ENCODE measurements around the gene LARGE2.
"Not testable (repeated sequence)": the region's sequence is repeated elsewhere in the genome, so short reads cannot be mapped to it uniquely, and the experiment has no call there.

The LARGE2 gene

GRCh38 chr11:45896422-45896984 is 26.0 kb upstream of the LARGE2 start:
- FAIRE-seq: no peak

GRCh38 chr11:45897556-45897955 is 24.9 kb upstream of the LARGE2 start:
- no peak for FAIRE-seq

GRCh38 chr11:45899086-45899447 is 23.4 kb upstream of the LARGE2 start:
- no peak for FAIRE-seq

GRCh38 chr11:45899448-45900174 is 22.8 kb upstream of the LARGE2 start:
- no peak for FAIRE-seq

- not testable (repeated sequence) for FAIRE-seq
These were observed 22.2 kb upstream of the LARGE2 start for GRCh38 chr11:45900175-45900800.

GRCh38 chr11:45900916-45901617 is 21.4 kb upstream of the LARGE2 start:
- FAIRE-seq: no peak

- FAIRE-seq: no peak
These were observed 20.8 kb upstream of the LARGE2 start for GRCh38 chr11:45901626-45902025.

GRCh38 chr11:45902452-45903380 is 19.7 kb upstream of the LARGE2 start:
- FAIRE-seq: no peak

GRCh38 chr11:45904309-45904915 is 18.0 kb upstream of the LARGE2 start:
- FAIRE-seq: no peak

GRCh38 chr11:45905095-45905494 is 17.4 kb upstream of the LARGE2 start:
- FAIRE-seq: no peak

GRCh38 chr11:45905576-45905975 is 16.9 kb upstream of the LARGE2 start:
- not testable (repeated sequence) for FAIRE-seq

- FAIRE-seq: no peak
These were observed 16.3 kb upstream of the LARGE2 start for GRCh38 chr11:45906096-45906682.

GRCh38 chr11:45906965-45907611 is 15.4 kb upstream of the LARGE2 start, which contains the start of gene FREY1:
TSS of gene FREY1 (minus strand) at chr11:45907271. CDS start at chr11:45907245, 26 bp downstream.
- no peak for FAIRE-seq

GRCh38 chr11:45907911-45908370 is 14.5 kb upstream of the LARGE2 start:
- no peak for FAIRE-seq

- FAIRE-seq: no peak
These were observed 12.6 kb upstream of the LARGE2 start for GRCh38 chr11:45909594-45910475.

GRCh38 chr11:45910623-45911022 is 11.8 kb upstream of the LARGE2 start:
- FAIRE-seq: no peak

GRCh38 chr11:45913514-45913913 is 8.9 kb upstream of the LARGE2 start:
- FAIRE-seq: no peak

GRCh38 chr11:45913942-45914635 is 8.4 kb upstream of the LARGE2 start:
- no peak for FAIRE-seq

- FAIRE-seq: no peak
These were observed 7.0 kb upstream of the LARGE2 start for GRCh38 chr11:45915446-45915845.

Data from endometrium (tissue), 2 donors.